ENCODE results near the gene C20orf202.

The C20orf202 gene

GRCh38 chr20:1202762-1203504 is at the start of gene C20orf202:
C20orf202 (plus strand) TSS chr20:1203454; CDS start chr20:1203586, 132 bp downstream.
- DNase-seq, result no peak

- DNase-seq, result no peak
Observed at GRCh38 chr20:1154226-1154625, 49.0 kb upstream of the C20orf202 start.

- DNase-seq, result no peak
Observed at GRCh38 chr20:1154691-1155090, 48.6 kb upstream of the C20orf202 start.

GRCh38 chr20:1155342-1155741 is 47.9 kb upstream of the C20orf202 start:
- DNase-seq, result no peak

GRCh38 chr20:1160496-1160895 is 42.8 kb upstream of the C20orf202 start:
- no peak for DNase-seq

GRCh38 chr20:1160991-1161390 is 42.3 kb upstream of the C20orf202 start:
- DNase-seq, result no peak

- DNase-seq, result no peak
Observed at GRCh38 chr20:1163105-1163504, 40.1 kb upstream of the C20orf202 start.

- no peak for DNase-seq
Observed at GRCh38 chr20:1163653-1164052, 39.6 kb upstream of the C20orf202 start.

GRCh38 chr20:1164871-1165270 is 38.4 kb upstream of the C20orf202 start:
- no peak for DNase-seq

GRCh38 chr20:1165521-1165920 is 37.7 kb upstream of the C20orf202 start:
- no peak for DNase-seq

GRCh38 chr20:1165941-1166340 is 37.3 kb upstream of the C20orf202 start:
- no peak for DNase-seq

- DNase-seq, result no peak
Observed at GRCh38 chr20:1166948-1167720, 36.1 kb upstream of the C20orf202 start.

GRCh38 chr20:1169224-1169623 is 34.0 kb upstream of the C20orf202 start:
- no peak for DNase-seq

GRCh38 chr20:1171461-1172093 is 31.7 kb upstream of the C20orf202 start:
- DNase-seq, result no peak

- no peak for DNase-seq
Observed at GRCh38 chr20:1173698-1174097, 29.6 kb upstream of the C20orf202 start.

- DNase-seq, result no peak
Observed at GRCh38 chr20:1174787-1175186, 28.5 kb upstream of the C20orf202 start.

- no peak for DNase-seq
Observed at GRCh38 chr20:1177680-1178079, 25.6 kb upstream of the C20orf202 start.

GRCh38 chr20:1178103-1178502 is 25.2 kb upstream of the C20orf202 start:
- DNase-seq, result no peak

- no peak for DNase-seq
Observed at GRCh38 chr20:1178623-1179022, 24.6 kb upstream of the C20orf202 start.

- DNase-seq, result no peak
Observed at GRCh38 chr20:1180949-1181348, 22.3 kb upstream of the C20orf202 start.

GRCh38 chr20:1182106-1182505 is 21.1 kb upstream of the C20orf202 start:
- DNase-seq, result no peak

GRCh38 chr20:1183153-1183552 is 20.1 kb upstream of the C20orf202 start:
- no peak for DNase-seq

GRCh38 chr20:1184260-1184637 is 19.0 kb upstream of the C20orf202 start:
- no peak for DNase-seq
